Ureter (tissue), 1 donor: Measurements from ENCODE around the gene SWAP70. TPM values are rescaled to one million over a fixed set of nuclear protein-coding genes. Genes with fewer than 3 reads are reported as not detected.

ENCODE experiments used
- DNase-seq: peaks from one replicate; pipeline ENCODE4 v3.0.0-alpha.2; 2020; ENCODE audit warnings: low spot score
- total RNA-seq: library from RNA; stranded (reverse); gene quantifications from one replicate; pipeline ENCODE4 v1.2.4, GENCODE V29; 2023
- donor health status: DM: yes; HTN: yes; CAD: no.

SWAP70 gene
- total RNA-seq, 1 donor from 2014 or later = 49.0 TPM

DNA sequence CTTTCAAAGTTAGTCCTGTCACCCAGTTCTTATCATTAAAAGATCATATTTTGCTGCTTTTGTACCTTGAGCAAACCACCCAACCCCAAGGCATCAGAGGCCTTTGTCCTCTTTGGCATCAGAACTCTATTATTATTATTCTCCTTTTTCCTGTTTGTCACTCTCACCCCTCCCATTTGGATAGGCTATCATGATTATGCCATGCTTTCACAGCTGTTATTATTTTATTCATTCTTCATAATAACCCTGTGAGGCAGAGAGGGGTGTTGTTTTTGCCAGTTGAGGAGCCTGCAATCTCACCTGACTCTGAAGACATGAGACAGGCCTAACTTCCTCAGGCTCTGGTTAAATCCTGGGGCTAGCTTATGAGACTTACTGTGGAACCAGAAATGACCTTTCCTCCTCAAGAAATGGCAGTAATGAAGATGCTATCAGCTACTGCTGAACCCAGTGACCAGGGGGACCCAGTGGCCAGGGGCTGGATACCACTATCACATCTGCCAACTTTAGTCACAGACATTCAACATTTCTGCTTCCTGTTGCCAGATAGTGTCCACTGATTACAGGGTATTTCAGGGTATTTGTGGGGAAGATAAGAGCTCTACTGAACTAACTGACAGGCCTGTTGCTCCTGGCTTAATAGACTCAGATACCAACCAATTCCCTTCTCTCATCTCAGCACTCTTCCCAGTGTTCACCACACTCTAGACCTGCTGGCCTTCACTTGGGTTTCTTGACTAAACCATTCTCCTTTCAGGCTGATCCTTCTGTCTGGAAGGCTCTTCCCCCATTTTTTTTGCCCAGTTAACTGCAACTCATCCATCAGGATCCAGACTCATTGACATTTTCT lies 11.8 kb upstream of the SWAP70 start:
- peak; percentile 28 for DNase-seq

DNA sequence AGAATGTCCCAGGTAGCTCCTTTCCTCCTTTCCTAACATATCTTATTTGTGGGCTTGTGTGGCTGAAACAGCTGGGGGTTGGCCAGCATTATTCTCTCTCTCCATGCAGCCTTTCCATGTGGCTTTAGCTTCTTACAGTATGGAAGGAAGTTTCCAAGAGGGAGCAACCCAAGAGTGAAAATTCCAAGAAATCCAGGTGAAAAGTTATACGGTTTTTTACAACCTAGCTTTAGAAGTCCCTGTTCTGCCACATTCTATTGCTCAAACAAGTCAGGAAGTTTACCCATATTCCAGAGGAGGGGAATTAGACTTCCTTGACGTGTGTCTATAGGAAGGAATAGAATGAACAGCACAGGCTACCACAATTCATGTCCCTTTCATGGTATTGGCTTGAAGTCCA lies 10.0 kb upstream of the SWAP70 start:
- DNase-seq = no peak

DNA sequence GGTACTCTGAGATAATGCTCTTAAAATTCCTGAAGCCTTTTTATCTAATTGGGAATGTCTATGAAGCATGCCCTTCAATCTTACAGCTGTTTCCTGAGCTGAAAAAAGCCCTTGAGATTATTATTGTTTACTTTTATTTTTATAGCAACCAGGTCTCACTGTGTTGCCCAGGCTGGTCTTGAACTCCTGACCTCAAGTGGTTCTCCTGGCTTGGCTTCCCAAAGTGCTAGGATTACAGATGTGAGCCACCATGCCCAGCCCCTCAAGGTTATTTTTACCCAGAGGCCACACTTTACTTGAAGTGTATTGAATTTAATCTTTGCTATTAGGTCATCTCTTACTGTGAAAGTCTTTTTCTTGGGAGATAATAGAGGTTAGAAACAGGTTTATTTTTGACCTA lies 7.0 kb upstream of the SWAP70 start:
- no peak for DNase-seq

DNA sequence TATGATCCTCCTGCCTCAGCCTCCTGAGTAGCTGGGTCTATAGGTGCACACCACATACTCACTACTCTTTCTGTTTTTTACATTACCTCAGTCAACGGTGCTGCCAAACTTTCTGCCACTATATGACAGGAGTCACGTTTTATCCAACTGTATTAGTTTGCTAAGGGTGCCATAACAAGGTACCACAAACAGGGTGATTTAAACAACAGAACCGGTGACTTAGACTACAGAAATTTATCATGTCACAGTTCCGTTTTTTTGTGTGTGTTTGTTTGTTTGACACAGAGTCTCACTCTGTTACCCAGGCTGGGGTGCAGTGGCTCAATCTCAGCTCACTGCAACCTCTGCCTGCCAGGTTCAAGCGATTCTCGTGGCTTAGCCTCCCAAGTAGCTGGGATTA lies 6.3 kb upstream of the SWAP70 start:
- DNase-seq = no peak

DNA sequence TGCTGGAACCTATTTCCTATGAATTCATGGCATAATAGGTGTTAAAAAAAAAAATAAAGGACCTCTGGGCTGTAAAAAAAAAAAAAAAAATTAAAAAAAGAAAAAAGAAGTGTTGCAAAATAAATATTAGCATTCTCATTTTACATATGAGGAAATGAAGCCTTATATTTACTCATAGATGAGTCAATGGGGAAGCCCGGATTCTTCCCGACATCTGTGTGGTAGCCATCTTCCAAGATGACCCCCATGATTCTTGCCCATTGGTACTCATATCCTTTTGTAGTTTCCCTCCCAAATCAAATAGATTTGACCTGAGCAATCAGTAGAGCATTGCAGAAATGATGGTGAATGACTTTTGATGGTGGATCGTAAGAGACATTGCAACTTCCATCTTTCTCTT lies 3.0 kb upstream of the SWAP70 start:
- DNase-seq = no peak

DNA sequence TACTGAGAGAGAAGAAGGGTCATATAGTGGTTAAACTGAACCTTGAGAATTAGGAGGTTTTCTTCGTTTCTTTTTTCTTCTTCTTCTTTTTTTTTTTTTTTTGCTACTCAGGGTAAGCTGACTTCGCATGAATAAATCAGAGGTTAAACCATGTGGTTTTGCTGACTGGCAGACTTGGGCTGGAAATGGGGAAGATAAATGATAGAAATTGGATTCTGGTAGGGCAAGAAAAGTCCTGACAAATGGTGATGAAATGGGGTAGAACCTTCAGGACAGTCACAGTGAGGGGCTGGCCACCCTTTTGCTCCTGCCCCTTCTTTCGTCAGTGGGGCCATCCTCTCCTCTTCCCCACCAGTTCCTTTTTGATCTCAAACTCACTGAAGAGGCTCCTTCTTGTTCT lies 1.6 kb upstream of the SWAP70 start:
- no peak for DNase-seq

DNA sequence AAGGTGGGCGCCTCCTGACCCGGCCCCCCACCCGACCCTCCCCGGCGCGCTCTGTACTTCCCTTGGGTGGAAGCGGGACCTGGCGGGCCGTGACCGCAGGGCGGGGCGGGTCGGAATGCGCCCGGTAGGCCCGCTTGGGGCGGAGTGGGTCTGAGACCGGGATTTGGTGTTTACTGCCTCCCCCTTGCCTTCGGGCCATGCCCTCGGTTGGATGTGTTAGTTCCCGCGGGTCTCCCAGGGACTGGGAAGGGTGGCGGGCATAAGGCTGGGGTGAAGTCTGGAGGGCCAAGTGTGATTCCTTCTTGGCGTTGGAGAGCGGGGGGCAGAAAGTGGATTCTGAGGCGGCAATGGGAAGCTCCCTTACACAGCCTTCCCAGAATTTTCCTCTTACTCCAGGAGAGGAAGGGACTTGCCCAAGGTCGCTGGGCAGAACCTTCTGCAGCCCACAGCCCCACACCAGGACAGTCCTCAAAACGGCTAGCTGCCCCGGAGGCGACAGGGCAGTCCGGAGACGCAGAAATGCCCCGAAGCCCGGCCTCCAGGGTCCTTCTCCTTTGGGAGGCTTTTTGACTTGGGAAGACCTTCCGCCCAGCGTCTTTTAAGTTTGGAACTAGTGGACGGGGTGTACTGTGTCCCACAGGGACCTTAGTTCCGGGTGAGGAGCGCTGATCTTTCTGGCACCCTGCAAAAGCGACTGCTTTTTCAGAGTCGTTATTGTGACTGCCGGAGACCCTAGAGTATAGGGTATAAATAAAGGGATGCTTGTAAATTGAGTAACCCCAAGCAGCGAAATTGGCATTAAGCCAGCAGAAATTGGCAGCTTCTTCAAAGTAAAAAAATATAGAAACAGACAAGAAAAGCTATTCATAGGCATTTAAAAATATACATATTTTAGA lies 647 bp downstream of the SWAP70 start:
- DNase-seq = peak; percentile 63

DNA sequence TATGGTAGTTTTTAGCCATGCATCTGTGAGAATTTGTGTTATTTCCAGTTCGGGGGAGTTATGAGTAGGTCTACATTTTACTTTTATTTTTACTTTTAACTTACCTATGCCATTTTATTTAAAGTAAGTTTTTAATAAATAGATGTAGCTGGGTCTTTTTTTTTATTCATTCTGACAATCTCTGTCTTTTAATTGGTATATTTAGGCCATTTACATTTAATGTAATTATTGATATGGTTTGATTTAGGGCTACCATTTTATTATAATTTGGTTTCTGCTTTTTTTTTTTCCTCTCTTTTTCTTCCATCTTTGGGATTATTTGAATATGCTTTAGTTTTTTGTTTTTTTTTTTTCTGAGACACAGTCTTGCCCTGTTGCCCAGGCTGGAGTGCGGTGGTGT lies 1.9 kb downstream of the SWAP70 start:
- no peak for DNase-seq

DNA sequence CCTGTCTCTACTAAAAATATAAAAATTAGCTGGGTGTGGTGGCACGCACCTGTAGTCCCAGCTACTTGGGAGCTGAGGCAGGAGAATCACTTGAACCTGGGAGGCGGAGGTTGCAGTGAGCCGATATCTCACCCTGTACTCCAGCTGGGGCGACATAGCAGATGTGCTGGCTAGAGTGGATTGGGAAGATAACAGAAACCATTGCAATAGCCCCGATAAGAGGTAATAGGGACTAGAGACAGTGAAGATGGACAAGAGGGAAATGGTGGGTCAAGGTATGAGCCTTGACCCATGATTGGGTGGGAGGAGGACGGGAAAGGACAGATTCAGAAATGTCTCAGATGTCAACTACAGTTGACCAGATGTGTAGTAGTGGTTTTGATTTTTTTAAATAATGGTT lies 6.1 kb downstream of the SWAP70 start:
- DNase-seq = no peak

DNA sequence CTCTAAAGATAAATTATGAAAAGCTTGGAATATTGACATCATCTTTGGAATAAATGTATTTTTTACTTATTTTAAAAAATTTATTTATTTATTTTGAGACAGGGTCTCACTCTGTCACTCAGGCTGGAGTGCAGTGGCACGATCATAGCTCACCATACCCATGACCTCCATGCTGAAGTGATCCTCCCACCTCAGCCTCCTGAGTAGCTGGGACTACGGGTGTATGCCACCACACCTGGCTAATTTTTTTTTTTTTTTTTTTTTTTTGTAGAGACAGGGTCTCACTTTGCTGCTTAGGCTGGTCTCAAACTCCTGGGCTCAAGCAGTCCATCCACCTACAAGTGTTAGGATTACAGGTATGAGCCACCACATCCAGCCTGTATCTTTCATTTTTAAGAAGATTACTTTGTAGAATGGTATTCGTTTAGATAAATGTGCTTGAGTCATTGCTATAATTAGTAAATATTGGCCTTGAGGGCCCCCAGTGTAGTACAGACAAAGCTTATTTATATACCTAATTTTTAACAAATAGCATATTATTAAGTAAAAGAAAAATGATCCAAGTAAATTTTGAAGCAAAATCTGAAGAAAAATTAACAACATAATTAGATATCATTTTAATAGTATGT lies 8.5 kb downstream of the SWAP70 start:
- no peak for DNase-seq

DNA sequence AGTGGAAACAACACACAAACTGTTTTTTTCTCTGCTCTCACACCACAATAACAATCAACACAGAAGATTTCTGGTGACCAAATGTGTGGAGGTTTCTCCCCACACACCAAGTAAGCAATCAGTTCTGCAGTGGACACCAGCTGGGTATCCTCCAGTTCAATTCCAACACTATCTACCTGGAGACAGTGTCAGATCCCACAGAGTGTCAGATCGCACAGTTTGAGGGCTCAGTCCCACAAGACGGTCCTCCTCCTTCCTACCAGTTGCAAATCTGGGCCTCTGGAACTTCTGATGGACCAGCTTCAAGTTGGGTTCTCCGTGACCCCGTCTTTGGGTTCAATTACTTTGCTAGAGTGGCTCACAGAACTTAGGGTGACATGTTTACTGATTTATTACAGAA lies 9.0 kb downstream of the SWAP70 start:
- DNase-seq = no peak

DNA sequence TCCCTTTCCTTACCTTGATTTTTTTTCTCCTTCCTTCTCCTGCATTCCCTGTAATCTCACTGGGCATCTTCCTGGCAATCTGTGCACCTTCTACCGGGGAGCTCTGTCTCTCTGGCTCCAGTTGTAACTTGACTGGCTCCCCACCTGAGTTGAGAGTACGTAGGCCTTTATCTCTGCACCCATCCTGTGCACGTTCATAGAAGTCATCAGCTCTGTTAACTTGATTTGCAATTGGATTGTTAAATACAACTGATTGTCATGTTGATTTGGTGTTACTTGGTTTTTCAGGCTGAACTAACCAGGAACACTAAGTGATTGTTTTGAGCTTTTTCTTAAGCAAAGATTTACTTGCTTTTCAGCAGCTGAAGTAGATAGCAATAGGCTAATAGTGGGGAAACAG lies 11.8 kb downstream of the SWAP70 start:
- no peak for DNase-seq

DNA sequence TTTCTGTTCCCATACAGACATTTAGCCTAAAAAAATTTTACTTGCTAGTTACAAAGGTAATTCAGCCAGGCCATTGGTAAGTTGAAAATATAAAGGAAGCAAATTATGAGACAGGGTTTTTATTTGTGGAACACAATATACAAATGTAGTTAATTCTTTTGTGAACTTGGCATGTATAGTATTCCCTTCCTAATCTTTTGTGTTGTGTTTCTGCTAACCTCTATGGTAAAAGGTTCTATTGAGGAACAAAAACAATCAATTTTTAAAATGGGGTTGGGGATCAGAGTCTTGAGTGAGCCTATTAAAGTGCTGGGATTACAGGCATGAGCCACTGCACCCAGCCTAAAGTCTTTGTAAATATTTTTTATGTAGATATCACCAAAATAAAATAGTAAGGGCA lies 14.1 kb downstream of the SWAP70 start:
- DNase-seq = no peak

DNA sequence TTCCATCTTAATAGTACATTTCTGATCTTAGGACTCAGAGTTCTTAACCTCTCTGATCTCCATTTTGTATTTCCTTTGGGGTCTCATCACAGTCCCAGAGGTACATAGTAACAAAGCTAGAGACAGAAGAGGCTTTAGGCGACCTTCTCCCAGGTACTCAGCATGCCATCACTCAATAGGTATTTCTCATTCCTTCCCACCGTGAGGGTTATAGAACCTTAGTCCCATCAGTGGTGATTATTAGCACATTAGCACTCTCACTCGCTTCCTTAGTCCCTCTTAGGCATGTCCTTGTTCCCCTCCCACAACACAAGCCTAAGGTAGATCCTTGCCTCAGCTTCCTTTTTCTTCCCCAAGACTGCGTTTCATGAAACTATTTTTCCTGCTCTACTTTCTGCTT lies 14.7 kb downstream of the SWAP70 start:
- DNase-seq = no peak

DNA sequence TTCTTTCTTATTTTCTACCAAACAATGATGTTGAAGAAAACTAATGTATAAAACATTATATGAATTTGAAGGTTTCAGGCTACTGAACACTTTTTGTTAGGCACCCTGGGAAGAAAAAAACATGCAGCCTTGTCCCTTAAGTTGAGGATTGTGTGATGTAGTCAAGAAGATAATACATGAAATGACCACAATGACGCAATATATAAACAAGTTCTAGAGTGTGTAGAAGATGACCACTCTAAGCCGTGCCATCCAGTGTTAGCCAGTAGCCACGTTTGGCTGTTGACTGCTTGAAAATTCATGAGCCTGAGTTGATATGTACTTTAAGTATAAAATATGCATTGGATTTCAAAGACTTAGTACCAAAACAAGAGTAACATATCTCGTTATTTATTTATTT lies 16.2 kb downstream of the SWAP70 start:
- no peak for DNase-seq

DNA sequence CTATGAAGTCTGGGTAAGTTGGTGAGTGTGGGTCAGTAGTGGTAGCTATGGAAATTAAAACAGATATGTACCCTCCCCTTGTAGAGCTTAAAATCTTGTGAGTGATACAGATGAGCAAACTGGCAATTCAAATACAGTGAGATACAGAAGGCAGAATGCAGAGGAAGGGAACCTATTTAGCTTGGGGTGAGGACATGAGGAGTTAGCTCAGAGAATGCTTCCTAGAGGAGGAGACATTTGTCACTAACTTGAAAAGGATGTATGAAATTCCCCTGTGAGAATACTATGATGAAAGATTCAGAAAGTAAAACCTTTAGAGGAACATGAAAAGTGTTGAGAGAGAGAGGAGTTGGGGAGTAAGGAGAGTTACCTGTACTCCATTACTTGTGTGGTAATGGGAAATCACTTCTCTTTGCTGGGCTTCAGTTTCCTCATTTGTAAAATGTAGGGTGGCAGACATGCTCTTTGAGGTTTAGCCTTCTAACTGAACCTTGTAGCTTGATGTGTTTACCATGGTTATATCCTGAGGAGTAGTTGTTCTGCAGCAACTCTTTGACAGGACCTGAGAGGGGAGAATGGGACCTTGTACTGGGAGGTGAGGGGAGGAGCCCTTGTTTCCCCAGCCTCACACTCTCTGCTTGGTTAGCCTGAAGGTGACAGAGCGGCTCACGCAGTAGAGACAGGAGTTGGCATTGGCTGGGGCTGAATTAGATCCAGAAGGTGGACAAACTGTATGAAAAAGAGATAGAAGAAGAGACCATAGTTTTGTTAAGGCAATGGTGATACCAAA lies 17.9 kb downstream of the SWAP70 start:
- no peak for DNase-seq

DNA sequence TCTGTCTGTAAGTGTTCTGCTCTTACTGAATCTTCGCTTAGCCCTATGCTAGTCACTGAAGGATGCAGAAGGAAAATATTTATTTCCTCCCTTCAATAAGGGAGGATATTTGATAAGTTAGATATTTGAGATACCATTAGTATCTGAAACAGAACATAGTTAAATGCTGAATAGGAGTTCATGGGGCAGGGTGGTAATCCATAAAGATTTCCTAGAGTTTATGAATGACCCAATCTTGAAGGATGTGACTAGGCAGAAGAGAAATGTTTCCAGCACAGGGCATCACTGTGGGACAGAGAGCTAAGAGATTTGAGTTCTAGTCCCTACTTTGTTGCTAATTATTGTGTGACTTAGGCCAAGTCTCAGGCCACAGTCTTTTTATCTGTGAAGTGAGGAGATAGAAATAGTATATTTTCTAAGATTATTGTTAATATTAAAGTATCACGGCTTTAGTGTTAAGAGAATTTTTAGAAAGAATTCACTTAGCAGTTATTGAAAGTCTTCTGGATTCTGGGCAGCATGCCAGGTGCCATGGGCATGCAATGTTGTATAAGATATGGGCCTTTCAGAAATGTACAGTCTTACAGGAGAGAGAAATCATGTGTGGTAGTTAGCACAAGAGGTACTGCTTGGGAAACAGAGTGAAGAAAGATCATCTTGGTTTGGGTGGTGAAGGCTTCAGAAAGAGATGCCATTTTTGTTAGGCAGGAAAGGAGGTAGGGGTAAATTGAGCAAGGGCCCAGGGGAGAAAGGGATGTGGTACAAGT lies 24.0 kb downstream of the SWAP70 start:
- no peak for DNase-seq

DNA sequence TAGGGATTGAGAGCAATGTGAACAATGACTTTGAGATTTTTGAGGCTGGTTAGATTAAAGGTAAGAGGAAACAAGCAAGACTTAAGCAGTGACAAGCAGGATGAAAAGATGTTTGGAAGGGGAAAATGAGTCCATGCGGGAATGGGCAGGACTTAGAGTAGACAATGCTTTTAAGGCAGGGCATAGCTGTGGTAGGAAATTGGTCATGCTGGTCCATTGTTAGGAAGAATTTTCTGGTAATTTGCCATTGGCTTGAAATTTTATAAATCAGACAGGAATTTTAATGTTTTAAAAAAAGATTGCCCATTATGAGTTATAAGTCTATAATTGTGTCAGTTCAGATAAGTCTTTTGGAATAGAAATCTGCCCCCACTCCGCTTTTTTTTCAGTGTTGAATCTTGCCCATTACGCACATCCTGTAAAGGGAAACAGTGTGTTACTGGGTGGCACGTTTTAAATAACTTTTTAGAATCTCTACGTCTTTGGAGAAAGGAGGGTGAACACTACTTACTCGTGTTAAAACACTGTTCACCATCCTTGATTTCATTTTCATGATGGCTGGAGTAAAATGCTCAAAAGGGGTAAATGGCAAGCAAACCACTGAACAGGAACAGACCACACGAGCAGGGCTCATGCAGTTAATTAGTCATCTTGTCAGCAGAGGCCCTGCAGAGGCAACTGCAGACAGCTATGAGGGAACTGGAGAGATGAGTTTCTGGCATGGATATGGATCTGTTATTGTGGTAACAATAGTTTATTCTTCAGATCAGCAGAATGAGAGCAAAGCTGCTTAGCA lies 25.0 kb downstream of the SWAP70 start:
- DNase-seq = no peak

DNA sequence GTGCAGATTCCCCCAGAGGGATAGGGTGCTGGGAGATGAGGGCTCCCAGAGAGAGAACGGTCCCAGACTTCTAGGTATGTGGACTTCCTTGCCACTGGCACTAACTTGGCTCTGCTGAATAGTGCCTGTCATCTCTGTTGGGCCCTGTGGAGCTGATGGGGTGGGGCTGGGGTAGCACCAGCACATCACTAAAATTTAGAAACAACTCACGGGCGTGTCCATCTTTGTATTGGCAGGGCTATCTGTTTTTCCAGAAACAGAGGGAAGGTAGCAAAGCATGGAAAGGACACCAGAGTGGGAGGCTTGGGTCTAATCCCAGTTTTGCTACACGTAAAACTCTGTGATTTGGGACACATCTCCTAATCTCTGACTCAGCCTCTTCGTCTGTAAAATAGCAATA lies 25.8 kb downstream of the SWAP70 start:
- DNase-seq = no peak

DNA sequence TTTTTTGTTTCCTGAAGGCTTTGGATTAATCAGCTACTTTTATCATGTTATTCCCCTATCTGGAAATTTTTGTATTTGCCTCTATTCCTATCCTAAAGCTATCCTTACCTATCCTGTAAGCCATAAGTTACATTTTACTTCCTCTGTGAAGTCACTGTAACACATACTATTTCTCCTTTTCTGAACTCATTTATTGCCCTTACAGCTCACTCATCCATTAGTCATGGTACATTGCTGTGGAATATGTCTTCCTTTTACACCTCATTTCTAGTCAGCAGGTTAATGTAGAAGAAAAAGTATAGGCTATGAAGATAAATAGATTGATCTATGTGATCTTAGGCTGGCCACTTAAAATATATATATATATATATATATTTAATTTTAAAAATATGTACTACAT lies 28.0 kb downstream of the SWAP70 start:
- no peak for DNase-seq
